HG03439 (cell line): Measurements from ENCODE around the gene ZFP82.

Source experiments
- ATAC-seq: cut with Tn5 transposase; IDR thresholded peaks from one replicate; pipeline ENCODE4 v1.9.1; 2021; ENCODE audit warnings: mild to moderate bottlenecking, moderate library complexity; ENCODE audit not compliant: unreplicated experiment

The ZFP82 gene

DNA sequence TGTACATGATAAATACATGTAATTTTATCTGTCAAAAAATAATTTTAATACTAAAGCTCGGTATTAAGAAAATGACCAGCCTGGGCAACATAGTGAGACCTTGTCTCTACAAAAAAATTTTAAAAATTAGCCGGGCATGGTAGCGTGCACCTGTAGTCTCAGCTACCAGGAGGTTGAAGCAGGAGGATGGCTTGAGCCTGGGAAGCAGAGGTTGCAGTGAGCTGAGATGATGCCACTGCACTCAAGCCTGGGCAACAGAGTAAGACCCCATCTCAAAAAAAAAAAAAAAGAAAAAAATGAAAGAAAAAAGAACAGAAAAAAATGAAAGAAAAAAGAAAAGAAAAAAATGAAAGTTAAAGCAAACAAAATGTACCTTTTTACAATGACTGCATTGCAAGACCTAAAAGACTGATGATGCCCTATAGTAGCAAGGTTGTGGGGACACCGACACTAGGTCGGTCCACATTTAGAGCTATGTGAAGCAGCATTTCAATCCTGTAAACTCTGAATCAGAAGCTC is 44.7 kb downstream of the ZFP82 start:
- ATAC-seq: no peak

DNA sequence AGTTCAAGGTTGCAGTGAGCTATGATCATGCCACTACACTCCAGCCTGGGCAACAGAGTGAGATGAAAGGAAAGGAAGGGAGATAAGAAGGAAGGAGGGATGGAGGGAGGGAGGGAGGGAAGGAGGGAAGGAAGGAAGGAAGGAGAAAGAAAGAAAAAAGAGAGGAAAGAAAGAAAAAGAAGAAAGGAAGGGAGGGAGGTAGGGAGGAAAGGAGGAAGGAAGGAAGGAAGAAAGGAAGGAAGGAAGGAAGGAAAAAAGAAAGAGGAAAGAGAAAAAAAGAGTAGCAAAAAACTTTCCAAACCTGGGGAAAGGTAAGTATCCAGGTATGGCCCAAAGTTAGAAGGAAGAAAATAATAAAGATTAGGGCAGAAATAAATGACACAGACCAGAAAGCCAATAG is 46.6 kb downstream of the ZFP82 start:
- ATAC-seq: no peak

DNA sequence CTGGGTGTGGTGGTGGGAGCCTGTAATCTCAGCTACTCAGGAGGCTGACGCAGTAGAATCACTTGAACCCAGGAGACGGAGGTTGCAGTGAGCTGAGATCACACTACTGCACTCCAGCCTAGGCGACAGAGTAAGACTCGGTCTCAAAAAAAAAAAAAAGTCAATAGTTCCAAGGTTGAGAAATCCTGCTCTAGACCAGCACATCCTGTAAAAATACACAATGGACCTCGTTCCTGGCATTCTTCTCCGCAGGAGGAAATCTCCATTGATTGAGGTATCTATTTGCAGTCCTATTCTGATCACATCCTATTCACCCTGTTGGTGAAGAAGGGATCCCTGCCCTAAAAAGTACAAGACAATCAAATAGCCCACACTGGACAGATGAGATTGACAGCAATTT is 54.6 kb downstream of the ZFP82 start:
- no peak for ATAC-seq
